Fibroblast of lung (primary cell): ENCODE measurements around the gene JADE2. TPM values are rescaled to one million over a fixed set of nuclear protein-coding genes. Genes with fewer than 3 reads are reported as not detected.

Experiments used
- DNase-seq, 2 donors: peaks; one replicate each; pipeline versions ENCODE4 v3.0.0 to v3.0.0-alpha.2; 2010; ENCODE audit warnings: low read depth in 2 of 2
- H2AFZ ChIP-seq: 2 replicates; pipeline ENCODE4 v1.5.1; 2012; ENCODE audit warnings: low read length, control low read depth, inconsistent platforms
- H3K27ac ChIP-seq: 2 replicates; pipeline ENCODE4 v1.5.1; 2011; ENCODE audit warnings: low read length, control low read depth; ENCODE audit not compliant: insufficient read depth
- H3K27me3 ChIP-seq: 2 replicates; pipeline ENCODE4 v1.5.1; 2011; ENCODE audit warnings: mild to moderate bottlenecking, low read length; ENCODE audit not compliant: control insufficient read depth, insufficient read depth
- H3K36me3 ChIP-seq: 2 replicates; pipeline ENCODE4 v1.5.1; 2011; ENCODE audit warnings: low read length; ENCODE audit not compliant: control insufficient read depth, insufficient read depth
- H3K4me1 ChIP-seq: 2 replicates; pipeline ENCODE4 v1.5.1; 2011; ENCODE audit warnings: low read length; ENCODE audit not compliant: control insufficient read depth, insufficient read depth; ENCODE audit errors: extremely low read depth
- H3K4me2 ChIP-seq: 2 replicates; pipeline ENCODE4 v1.5.1; 2011; ENCODE audit warnings: low read length, control low read depth; ENCODE audit not compliant: insufficient read depth; ENCODE audit errors: extremely low read depth
- H3K4me3 ChIP-seq, 4 experiments: fragments of 200-600 bp in 1 of 4; sonication (generic) in 1 of 4; replicated peaks in 1 of 4; 2 replicates each; pipeline ENCODE4 v1.5.1; 2011 to 2016; ENCODE audit warnings: low read length in 4 of 4, low read depth in 3 of 4, mild to moderate bottlenecking in 3 of 4, control low read depth in 2 of 4, inconsistent platforms in 1 of 4, mixed read lengths in 1 of 4; ENCODE audit not compliant: insufficient read depth in 1 of 4; ENCODE audit errors: control extremely low read depth in 1 of 4
- H3K79me2 ChIP-seq: 2 replicates; pipeline ENCODE4 v1.5.1; 2012; ENCODE audit warnings: mild to moderate bottlenecking, low read length, inconsistent platforms; ENCODE audit not compliant: control insufficient read depth, insufficient read depth
- H3K9ac ChIP-seq: 2 replicates; pipeline ENCODE4 v1.5.1; 2011; ENCODE audit warnings: mild to moderate bottlenecking, low read length, control low read depth; ENCODE audit not compliant: insufficient read depth
- H3K9me3 ChIP-seq: 2 replicates; pipeline ENCODE4 v1.5.1; 2012; ENCODE audit warnings: low read depth, low read length; ENCODE audit not compliant: control insufficient read depth, insufficient read depth
- H4K20me1 ChIP-seq: 2 replicates; pipeline ENCODE4 v1.5.1; 2011; ENCODE audit warnings: low read length; ENCODE audit not compliant: control insufficient read depth, insufficient read depth; ENCODE audit errors: extremely low read depth
- EZH2 ChIP-seq: IDR thresholded peaks from 2 replicates; pipeline ENCODE4 v1.5.1; 2012; ENCODE audit warnings: low read length, control low read depth, mild to moderate bottlenecking; ENCODE audit errors: missing control alignments
- polyA plus RNA-seq, 2 donors: library from polyadenylated mRNA; depleted of rRNA in 1 of 2; stranded (reverse) in 1 of 2; unstranded in 1 of 2; fragments of >200 nt; gene quantifications; 2 replicates each; pipeline ENCODE4 v1.2.1, GENCODE V29; 2011 to 2012; ENCODE audit warnings: missing spikeins in 1 of 2
- total RNA-seq: library from RNA; depleted of rRNA; stranded (reverse); fragments of >200 nt; gene quantifications from 2 replicates; pipeline ENCODE4 v1.2.1, GENCODE V29; 2014
- TF ChIP-seq, protein P1 (sequence below), 2 donors: IDR thresholded peaks in 1 of 2; conservative IDR thresholded peaks in 1 of 2; 1 replicate in 1 of 2; 2 replicates in 1 of 2; pipeline ENCODE4 v1.5.1; 2011 to 2012; ENCODE audit warnings: low read length in 2 of 2, control low read depth in 1 of 2, inconsistent platforms in 1 of 2, low read depth in 1 of 2, mild to moderate bottlenecking in 1 of 2

JADE2 gene
- total and polyA plus RNA-seq, 2 donors (not counting 1 experiment from before 2014, with no cell fraction given), result 10.0 to 45.9 TPM

DNA sequence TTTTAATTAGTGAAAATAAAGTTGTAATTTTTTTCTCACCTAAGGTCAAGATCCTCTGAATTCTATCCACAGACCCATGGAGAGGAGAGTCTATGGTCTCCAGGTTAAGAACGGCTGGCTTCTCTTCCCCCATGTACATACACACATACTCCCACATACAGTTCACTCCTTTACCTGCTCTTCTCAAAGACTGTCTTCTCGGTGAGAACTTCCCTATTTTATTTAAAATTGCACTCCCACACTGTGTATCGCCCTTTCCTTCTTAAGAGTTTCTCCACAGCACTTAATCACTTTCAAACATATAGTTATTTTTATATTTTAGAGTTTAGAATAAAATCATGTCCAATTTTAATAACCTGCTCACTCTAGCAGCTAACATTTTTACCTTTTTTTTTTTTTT lies 3.6 kb upstream of the JADE2 start:
- no peak overlapping the region for H3K4me2 ChIP-seq
- H3K9ac ChIP-seq, result no peak overlapping the region
- H2AFZ ChIP-seq, result no peak overlapping the region
- no peak for TF ChIP-seq EZH2
- TF ChIP-seq, protein P1, sequence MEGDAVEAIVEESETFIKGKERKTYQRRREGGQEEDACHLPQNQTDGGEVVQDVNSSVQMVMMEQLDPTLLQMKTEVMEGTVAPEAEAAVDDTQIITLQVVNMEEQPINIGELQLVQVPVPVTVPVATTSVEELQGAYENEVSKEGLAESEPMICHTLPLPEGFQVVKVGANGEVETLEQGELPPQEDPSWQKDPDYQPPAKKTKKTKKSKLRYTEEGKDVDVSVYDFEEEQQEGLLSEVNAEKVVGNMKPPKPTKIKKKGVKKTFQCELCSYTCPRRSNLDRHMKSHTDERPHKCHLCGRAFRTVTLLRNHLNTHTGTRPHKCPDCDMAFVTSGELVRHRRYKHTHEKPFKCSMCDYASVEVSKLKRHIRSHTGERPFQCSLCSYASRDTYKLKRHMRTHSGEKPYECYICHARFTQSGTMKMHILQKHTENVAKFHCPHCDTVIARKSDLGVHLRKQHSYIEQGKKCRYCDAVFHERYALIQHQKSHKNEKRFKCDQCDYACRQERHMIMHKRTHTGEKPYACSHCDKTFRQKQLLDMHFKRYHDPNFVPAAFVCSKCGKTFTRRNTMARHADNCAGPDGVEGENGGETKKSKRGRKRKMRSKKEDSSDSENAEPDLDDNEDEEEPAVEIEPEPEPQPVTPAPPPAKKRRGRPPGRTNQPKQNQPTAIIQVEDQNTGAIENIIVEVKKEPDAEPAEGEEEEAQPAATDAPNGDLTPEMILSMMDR (conservative IDR thresholded peaks at IDR 0.05 in 1 of 2, IDR thresholded peaks at IDR 0.05 in 1 of 2; ENCODE audit: low read depth in 1 of 2, low read length in 2 of 2), result no peak
- H4K20me1 ChIP-seq, result no peaks in the 10 kb centered on the region
- no peak for DNase-seq
- H3K4me1 ChIP-seq, result peaks cover 4% of the 10 kb centered on the region
- peaks cover 6% of the 10 kb centered on the region for H3K79me2 ChIP-seq
- H3K27me3 ChIP-seq, result peaks cover 4% of the 10 kb centered on the region
- H3K36me3 ChIP-seq, result no peaks in the 10 kb centered on the region
- H3K4me3 ChIP-seq, result no peak overlapping the region
- H3K9me3 ChIP-seq, result no peaks in the 10 kb centered on the region
- no peak overlapping the region for H3K27ac ChIP-seq

DNA sequence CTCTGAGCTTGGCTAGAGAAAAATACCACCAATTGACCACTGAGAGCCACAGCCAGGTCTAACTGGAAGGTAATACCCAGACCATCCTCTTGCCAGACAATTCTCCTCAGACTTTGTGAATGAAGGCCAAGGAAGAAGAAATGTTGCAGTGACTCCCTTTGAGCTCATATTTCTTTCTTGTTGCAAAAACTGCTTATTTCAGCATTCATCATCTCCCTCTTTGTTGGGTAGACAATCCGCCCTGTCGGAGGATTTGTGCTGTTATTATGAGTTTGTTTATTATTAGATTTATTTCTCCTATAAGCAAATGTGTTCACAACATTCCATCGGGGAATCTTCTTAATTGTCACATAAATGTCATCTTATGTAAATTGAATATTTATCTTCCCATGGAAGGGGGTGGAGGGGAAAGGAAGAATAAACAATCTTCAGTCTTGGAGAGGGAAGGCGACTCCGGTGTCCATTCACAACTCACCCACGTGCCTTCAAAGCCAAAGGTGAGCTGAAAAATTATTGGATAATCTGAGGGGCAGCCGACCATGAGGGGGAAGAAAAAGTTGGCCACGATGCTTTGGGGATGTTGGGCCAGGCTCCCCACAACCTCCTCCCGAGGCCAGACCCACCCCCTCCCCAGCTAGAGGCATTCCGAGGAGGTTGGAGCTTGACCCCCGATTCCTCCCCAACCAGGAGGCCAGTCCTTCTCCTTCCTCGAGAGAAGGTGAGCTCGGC lies 1.8 kb upstream of the JADE2 start:
- H3K9ac ChIP-seq, result no peak overlapping the region
- peak overlapping the region; percentile 67 for H3K27ac ChIP-seq
- H3K4me2 ChIP-seq, result peak overlapping the region; percentile 88

GRCh38 chr5:134524272-134524825 lies 1.1 kb upstream of the JADE2 start:
- peak; percentile 78 to 82 for DNase-seq
- peaks cover 7% of the 10 kb centered on the region for H3K4me1 ChIP-seq
- TF ChIP-seq, protein P1 (conservative IDR thresholded peaks at IDR 0.05 in 1 of 2, IDR thresholded peaks at IDR 0.05 in 1 of 2; ENCODE audit: low read depth in 1 of 2, low read length in 2 of 2), result peak in 1 of 2 donors; percentile 4
- no peak for TF ChIP-seq EZH2
- peak overlapping the region; percentile 67 for H3K27ac ChIP-seq
- peak overlapping the region; percentile 15 for H2AFZ ChIP-seq
- H3K9me3 ChIP-seq, result no peaks in the 10 kb centered on the region
- peak overlapping the region; percentile 88 for H3K4me2 ChIP-seq
- H3K27me3 ChIP-seq, result peaks cover 4% of the 10 kb centered on the region
- H3K36me3 ChIP-seq, result no peaks in the 10 kb centered on the region
- H3K79me2 ChIP-seq, result peaks cover 24% of the 10 kb centered on the region
- peak overlapping the region; percentile 81 for H3K9ac ChIP-seq
- peak overlapping the region; percentile 60 to 94 (median 76) for H3K4me3 ChIP-seq
- no peaks in the 10 kb centered on the region for H4K20me1 ChIP-seq

More for the DNA sequence above, 1.8 kb upstream of the JADE2 start:
- Histone ChIP-seq H3K9me3 (no peaks in the 10 kb centered on the region), H2AFZ (no peak overlapping the region), H3K4me3 (peak overlapping the region in 3 of 4 experiments; percentile 28 to 94 (median 70)), H3K36me3 (no peaks in the 10 kb centered on the region), H3K4me1 (peaks cover 7% of the 10 kb centered on the region), H3K27me3 (peaks cover 4% of the 10 kb centered on the region), H4K20me1 (no peaks in the 10 kb centered on the region), H3K79me2 (peaks cover 18% of the 10 kb centered on the region)
- TF ChIP-seq, protein P1 (conservative IDR thresholded peaks at IDR 0.05 in 1 of 2, IDR thresholded peaks at IDR 0.05 in 1 of 2; ENCODE audit: low read depth in 1 of 2, low read length in 2 of 2), result no peak
- TF ChIP-seq EZH2, result no peak
- DNase-seq, result peak in 1 of 2 donors; percentile 43
